DMS79 treated with DMSO at 0.1 percent for 48 hours (cell line): ENCODE results near the gene HAP1.
"Not testable (repeated sequence)": the region's sequence is repeated elsewhere in the genome, so short reads cannot be mapped to it uniquely, and the experiment has no call there.

Experiments
- DNase-seq: peaks from one replicate; lab custom pipeline; 2025; lab: John Stamatoyannopoulos, UW

Gene HAP1, protein sequence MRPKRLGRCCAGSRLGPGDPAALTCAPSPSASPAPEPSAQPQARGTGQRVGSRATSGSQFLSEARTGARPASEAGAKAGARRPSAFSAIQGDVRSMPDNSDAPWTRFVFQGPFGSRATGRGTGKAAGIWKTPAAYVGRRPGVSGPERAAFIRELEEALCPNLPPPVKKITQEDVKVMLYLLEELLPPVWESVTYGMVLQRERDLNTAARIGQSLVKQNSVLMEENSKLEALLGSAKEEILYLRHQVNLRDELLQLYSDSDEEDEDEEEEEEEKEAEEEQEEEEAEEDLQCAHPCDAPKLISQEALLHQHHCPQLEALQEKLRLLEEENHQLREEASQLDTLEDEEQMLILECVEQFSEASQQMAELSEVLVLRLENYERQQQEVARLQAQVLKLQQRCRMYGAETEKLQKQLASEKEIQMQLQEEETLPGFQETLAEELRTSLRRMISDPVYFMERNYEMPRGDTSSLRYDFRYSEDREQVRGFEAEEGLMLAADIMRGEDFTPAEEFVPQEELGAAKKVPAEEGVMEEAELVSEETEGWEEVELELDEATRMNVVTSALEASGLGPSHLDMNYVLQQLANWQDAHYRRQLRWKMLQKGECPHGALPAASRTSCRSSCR

DNA sequence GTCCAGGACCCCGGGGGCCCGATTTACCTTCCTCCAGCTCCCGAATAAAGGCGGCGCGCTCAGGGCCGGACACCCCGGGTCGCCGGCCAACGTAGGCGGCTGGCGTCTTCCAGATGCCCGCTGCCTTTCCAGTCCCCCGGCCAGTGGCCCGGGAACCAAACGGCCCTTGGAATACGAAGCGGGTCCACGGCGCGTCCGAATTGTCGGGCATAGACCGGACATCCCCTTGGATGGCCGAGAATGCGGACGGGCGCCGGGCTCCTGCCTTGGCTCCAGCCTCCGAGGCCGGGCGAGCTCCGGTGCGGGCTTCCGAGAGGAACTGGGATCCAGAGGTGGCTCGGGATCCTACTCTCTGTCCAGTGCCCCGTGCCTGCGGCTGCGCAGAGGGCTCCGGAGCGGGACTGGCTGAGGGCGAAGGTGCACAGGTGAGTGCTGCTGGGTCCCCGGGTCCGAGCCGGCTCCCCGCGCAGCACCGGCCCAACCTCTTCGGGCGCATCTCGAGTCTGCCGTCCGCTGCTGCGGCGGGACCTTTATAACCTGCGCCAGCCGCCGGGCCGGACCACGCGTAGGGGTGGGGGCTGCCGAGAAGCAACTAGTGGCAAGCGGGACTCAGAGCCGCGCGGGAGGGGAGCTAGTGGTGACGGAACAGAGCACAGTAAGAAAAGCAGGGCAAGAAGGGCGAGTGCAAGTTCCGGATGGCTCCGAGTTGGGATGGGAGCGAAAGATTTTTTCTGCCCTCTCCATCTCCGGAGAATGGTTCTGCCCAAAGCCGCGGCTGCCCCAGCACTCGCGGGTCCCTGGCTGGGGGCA, at the start of gene HAP1:
TSS of gene HAP1 (minus strand) at position 505 of the 810 bp plus-strand sequence. CDS start at position 496, 9 bp downstream.
- DNase-seq: peak; percentile 50

DNA sequence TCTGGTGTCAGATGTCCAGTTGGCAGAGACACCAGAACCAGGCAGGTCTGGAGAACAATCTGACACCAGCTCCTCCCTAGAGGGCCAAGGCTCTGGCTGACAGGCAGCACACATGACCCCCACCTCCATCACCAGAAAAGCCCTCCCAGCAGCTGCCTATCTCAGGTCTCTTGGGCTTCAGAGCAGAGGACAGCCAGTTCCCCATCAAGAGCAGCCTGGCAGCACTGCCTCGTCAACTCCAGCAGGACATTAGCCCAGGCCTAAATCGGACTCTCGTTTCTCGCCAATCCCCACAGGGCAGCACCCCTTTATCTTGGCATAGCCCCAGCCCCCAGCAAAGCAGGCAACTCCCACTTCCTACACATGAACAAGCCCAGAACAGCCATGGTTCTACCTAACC, 47.7 kb upstream of the HAP1 start:
- DNase-seq: no peak

DNA sequence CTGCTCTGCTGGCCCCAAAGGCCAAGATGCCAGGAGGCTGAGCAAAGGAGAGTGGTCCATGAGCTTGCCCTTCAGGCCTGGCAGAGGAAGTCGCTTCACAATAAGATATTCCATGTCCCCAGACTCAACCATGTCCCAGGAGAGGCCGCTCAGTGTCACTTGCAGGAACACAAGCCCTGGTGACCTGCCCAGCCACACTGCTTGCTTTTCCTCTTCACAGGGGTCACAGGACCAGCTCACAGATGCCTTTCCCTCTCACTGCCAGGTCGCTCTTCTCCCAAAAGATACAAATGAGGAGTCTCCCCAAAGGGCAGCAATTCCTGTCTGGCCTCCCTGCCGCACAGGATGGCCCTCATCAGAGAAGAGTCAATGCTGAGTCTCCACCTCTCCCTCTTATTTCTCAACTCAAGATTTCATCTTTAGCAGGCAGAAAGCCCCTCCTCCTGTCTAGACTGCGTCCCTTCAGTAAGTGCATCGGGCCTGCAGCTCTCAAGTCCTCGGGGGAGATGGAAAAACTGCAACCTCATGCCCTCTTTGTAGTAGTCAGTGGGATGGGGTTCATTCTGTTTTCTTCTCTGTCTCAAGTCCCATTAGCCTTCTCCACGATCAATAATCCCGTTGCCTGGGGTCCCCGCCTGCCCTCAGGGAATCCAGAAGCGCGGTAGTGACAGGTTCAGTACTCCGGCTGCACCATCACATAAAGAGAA, 47.1 kb upstream of the HAP1 start:
- DNase-seq: no peak

DNA sequence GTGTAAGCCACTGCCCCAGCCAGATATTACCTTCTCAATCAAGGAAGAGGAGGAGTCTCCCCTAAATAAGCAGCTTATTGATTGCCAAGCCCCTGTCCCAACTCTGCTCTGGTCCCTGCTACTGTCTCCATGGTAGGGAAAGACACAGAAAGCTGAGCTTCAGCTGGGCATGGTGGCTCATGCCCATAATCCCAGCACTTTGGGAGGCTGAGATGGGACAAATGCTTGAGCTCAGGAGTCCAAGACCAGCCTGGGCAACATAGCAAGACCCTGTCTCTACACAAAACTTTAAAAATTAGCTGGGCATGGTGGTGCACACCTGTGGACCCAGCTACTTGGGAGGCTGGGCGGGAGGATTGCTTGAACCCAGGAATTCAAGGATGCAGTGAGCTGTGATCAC, 45.5 kb upstream of the HAP1 start:
- no peak for DNase-seq

DNA sequence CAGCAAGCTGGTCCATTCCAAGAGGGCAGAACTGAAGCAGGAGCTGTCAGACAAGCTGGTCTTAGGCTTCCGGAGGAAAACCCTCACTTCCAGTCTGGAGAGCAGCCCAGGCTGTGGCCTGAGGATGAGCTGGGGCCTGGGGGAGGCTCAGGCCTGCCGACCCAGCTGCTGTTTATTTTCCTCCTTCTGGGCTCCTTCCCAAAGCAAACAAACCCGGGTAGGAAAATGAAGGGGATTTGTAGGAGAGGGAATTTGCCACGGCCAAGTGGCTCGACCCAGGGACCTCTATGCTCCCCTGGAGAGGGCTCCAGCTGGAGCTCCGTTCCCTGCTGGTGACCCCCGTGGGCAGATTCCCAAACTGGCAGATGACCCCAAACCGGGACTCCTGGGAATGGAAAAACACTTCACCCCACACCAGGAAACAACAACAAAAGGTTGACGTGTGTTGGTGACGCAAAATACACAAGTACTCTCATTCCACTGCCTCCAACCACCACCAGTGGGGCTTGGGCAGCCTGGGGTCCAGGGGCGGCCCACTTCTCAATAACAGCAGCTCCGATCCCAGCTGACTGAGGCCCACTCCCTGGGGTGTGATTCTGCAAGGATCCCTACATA, 43.2 kb upstream of the HAP1 start:
- peak; percentile 82 for DNase-seq

DNA sequence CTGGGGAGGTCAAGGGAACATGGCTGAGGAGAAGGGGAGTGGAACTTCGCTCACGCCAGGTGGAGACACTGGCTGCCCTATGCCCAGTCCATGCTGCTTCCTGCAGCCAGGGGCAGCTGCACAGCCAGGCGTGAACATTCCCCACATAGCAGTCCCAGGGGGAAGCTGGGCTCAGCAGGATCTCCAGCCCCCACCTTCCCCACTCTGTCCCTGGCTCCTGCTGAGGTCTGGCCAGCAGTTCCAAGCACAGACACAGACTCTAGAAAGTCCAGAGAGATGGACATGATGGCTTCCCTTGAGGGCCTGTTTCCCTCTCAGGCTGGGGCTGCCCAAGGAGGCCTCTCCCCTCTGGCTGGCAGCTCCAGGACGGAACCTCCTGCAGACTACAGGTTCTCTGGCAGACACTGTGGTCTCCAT, 42.7 kb upstream of the HAP1 start:
- no peak for DNase-seq

DNA sequence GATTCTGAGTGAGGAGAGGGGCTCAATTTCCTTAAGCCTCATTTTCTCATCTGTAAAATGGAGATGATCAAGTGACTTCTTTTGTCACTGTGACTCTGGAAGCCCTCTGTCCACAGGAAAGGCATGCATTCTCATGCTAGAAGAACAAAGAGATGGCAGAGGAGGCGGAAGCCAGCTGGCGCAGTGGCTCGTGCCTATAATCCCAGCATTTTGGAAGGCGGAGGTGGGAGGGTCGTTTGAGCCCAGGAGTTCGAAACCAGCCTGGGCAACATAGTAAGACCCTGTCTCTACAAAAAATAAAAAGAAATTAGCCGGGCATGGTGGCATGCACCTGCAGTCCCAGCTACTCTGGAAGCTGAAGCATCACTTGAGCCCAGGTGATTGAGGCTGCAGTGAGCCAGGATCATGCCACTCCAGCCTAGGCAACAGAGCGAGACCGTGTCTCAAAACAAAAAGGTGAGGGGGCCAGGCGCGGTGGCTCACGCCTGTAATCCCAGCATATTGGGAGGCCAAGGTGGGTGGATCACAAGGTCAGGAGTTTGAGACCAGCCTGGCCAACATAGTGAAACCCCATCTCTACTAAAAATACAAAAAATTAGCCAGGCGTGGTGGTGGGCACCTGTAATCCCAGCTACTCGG, 41.9 kb upstream of the HAP1 start:
- DNase-seq: not testable (repeated sequence)

DNA sequence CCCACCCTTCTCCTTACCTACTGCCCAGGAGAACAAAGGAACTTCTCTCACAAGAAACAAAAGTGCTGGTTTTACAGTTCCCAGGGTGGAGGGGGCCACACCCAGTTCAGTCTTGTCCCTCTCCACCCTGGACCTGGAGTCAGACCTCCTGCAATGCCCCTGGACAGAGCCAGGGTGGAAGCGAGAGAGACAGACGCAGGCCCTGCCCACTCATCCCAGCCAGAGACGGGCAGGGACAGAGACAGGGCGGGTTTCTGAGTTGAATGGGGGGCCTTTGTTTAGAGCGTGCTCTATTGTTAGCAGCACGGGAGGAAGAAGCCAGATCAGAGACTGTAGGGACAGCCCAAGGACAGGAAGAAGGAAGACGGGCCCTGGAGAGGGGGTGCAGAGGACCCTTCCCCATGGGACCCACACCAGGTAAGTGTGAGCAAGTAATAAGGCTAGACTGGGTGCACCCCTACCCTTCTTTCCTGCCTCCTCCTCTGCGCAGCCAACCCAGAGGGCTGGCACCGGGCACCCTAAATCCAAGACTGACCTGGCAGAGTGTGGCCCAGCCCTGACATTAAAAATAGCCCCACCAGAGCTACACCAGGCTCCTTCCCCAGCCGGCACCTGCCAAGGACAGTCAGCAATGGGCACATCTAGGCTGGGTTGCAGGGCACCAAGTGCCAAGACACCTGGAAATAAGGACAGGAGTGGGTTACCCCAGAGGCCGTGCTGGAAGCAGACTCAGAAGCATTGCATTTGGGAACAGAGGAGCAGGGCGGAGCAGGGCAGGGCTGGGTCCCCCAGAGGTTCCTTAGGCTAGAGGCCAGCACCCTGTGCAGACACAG, 41.2 kb upstream of the HAP1 start:
- DNase-seq: no peak

DNA sequence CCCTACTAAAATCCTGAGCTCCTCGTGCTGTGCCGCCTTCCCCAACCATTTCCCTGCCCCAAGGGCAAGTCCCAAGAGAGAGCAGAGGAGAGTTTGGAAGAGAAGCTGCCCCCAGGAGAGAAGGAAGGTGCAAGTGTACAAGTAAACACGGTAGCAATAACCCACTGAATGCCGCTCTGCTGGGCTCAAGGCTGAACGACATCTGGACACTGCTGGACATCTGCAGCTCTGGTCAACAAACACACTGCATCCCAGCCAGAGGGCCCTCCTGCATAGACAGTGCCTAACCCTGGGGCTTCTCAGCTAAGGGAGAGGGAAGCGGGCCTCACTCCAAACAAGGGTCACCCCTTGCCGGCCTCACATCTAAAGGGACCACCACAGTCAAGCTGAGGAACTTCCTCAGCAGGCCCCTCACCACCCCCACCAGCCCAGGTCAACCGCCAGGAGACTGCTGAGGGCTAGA, 39.3 kb upstream of the HAP1 start:
- DNase-seq: no peak

DNA sequence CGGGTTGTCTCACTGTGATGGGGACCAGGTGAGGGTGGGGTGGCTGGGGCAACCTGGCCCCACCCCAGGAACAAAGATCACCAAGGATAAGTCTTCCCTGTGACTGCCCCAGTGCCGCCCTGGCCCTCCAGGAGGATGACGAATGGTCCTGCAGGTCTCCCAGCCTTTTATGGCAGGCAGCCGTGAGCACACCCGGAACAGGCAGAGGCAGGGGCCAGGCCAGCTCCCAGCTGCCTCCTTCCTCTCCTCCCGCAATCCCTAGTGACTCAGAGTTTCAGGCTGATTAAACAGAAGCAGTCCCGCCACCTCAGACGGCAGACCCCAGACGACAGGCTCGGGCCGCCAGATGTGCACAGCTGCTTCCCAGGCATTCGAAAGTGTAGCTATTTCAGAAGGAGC, 38.7 kb upstream of the HAP1 start:
- DNase-seq: no peak

DNA sequence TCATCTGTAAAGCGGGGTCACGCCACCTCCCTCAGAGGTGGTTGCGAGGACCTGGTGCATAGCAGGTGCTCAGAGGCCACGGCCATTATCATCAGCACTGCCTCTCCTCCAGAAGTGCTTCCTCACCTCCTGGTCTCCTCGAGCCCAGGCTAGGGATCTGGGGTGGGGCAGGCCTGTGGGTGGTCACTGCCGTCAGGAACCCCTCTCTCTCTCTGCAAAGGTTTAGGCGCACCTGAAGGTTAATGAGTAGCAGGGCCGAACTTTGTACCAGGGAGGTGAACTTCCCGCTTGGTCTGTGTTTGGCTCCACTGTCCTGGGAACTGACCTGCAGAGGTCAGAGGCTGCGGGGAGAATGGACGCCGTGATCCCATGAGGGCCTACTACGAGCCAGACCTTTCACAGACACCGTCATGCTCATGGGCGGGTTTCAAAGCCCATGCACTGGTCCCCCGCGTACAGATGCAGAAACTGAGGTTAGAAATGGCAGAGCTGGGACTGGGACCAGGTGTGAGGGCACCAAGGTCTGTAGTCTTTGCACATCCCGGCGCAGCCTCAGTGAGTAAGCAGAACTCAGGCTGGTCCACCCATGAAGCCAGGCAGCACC, 38.2 kb upstream of the HAP1 start:
- no peak for DNase-seq

DNA sequence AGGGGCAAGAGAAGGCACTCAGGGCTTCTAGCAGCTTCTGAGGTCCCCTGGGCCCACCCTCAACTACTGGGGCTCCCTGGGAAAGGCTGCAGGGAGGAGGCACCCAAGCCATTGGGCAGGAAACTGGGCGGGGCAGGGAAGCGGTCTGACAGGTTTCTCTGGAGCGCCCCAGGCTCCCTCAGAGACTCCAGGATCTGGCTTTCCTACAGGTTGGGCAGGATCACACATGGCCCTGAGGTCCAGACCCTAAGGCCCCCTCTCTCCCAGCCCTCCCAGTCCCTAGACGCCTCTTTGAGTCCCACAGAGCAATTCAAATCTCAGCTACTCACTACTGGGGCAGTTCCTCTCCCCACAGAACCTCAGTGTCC, 37.8 kb upstream of the HAP1 start:
- DNase-seq: no peak

DNA sequence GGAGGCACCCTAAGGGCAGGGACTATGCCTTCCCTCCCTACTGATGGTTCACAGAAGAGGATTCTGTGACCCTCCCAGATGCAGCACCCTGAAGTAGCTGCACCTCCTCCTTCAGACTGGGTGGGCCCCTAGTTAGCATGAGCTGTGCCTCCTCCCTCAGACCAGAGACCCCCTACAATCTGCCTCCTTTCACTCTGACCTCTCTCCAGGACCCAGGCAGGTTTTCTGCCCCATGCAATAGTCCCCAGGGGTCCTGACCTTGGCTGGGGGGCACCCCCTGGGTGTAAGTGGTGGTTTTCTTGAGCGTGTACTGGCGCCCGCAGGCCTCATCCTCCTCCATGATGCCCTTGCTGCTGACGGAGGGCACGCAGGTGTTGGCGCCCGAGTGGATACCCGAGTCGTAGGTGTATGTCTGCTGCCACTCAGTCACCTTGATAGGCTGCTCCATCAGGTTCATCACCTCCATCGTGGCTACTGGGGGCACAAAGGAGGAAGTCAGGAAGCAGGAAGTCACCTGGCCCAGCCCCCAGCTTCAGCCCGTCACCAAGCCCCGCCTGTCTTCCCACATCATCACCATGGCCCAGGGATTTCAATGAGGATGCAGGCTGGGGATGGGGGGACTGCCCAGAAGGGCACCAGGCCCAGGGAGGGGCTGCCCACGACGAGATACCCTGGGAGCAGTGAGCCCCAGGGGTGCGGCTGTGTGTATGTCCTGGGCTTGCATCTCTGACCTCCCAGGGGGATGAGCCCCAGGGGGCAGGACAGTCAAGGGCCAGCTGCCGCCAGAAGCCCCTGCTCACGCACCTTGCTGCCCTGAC, 37.2 kb upstream of the HAP1 start:
- DNase-seq: no peak

DNA sequence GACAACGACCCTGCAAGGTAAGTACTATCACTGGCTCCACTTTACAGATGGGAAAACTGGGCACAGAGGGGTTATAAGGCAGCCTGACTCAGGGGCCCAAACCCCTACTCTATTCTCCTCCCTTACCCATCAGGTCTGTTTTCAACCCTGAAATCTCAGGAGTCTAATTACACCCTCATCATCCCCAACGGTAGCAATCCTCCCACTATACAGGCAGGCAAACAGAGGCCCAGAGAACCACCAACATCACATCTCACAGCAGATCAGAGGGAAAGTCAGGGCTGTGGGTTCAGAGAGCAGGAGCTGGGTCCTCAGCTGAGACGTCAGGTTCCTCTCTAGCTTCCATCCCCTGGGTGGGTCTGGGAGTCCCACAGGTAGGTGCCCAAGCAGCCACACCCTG, 35.5 kb upstream of the HAP1 start:
- no peak for DNase-seq

DNA sequence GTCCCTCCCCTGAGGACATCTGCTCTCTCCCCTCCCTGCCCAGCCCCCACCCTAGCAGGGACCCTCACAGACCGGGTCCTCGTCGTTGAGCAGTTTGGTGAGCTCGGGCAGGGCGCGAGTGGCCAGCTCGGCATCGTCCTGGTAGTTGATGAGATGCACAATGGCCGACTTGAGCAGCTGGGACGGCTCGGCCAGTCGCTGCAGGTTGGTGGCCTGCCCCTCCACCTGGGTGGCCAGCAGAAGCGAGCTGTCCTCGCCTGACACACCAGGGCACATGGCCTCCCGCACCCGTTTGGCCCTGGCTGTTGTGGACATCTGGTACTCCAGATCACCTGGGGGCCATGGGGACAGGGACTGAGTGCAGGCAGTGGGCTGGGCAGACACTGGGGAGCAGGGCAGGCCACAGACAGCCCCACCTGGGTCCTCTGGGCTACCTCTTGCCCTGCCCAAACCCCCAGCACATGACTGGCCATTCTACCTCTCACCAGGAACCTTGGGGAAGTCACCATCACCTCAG, 35.0 kb upstream of the HAP1 start:
- DNase-seq: no peak

DNA sequence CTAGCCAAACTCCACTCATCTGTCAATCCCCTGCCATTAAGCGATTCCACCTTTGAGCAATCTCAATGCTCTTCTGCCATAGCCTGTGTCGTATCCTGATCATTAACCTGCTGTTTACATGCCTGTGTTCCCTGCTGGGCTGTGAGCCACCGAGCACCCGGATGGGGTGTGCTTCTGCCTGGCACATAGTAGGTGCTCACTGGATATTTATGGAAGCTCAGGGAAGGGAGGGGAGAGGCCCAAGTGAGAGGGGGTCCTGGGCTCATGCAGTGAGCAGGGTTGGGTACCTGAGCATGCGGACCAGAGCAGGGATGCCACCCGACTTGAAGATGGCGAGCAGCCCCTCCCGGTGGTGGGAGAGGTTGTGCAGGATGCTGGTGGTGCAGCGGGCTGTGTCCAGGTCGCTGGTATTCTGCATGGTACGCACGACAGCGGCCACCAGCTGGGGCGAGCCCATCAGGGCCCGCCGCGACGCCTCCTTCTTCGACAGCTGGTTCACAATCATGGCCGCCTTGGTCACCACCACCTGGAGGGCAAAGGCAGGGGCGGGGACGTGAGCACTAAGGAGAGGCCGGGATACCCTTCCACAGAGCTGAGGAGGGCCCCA, 34.3 kb upstream of the HAP1 start:
- DNase-seq: no peak

DNA sequence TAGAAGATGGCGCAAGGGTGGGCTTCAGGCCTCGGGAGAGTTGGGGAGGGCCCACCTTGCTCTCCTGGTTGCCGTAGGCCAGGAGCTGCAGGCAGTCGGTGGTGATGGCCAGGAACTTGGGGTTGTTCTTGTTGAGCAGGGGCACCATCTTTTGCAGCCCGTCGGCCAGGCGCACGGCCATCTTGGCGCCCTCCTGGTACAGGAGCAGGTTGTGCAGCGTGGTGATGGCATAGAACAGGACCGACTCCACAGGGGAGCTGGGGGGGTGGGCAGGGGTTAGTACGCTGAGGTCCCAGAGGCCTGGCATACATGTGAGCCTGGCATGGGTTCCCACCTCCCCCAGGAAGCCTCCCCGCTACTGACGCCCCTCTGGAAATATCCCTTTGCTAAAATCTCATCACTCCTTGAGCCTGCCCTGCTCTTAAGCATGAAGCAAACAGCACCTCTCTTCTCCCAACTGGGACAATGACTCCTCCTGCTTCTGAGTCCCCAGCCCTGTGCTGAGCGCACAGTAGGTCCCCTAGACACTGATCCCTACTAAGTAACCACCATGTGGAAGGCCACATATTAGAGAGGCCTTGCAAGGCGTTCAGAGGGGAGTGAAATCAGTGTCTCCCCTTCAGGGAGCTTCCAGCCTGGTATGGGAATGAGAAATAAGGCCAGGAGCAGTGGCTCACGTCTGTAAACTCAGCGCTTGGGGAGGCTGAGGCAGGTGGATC, 33.0 kb upstream of the HAP1 start:
- DNase-seq: no peak

DNA sequence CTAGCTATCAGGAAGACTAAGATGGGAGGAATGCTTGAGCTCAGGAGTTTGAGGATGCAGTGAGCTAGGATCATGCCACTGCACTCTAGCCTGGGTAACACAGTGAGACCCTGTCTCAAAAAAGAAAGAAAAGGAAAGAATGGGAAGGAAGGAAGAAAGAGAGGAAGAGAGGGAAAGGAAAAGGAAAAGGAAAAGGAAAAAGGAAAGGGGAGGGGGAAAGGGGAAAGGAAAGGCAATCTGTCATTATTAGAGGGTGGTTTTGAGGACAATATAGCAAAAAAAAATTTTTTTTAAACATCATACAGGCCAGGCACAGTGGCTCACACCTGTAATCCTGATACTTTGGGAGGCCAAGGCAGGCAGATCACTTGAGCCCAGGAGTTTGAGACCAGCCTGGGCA, 31.7 kb upstream of the HAP1 start:
- no peak for DNase-seq
